Mucosa of stomach (tissue), 1 donor: Measurements from ENCODE around the gene SPRR1A.

Source experiments
- H3K27me3 ChIP-seq: one replicate; pipeline ENCODE4 v1.7.0; 2013; ENCODE audit warnings: mild to moderate bottlenecking, low read length; ENCODE audit not compliant: control insufficient read depth, insufficient read depth
- H3K36me3 ChIP-seq: one replicate; pipeline ENCODE4 v1.7.0; 2013; ENCODE audit warnings: low read length; ENCODE audit not compliant: control insufficient read depth, insufficient read depth
- H3K4me1 ChIP-seq: one replicate; pipeline ENCODE4 v1.7.0; 2013; ENCODE audit warnings: mild to moderate bottlenecking, low read length; ENCODE audit not compliant: control insufficient read depth, insufficient read depth
- H3K4me3 ChIP-seq: one replicate; pipeline ENCODE4 v1.7.0; 2013; ENCODE audit warnings: low read length
- H3K9ac ChIP-seq: one replicate; pipeline ENCODE4 v1.7.0; 2013; ENCODE audit warnings: mild to moderate bottlenecking, low read length, moderate library complexity
- H3K9me3 ChIP-seq: one replicate; pipeline ENCODE4 v1.7.0; 2013; ENCODE audit warnings: mild to moderate bottlenecking, low read length, moderate library complexity; ENCODE audit not compliant: control insufficient read depth
- donor health status: Pancreatic carcinoma.

Gene SPRR1A

DNA sequence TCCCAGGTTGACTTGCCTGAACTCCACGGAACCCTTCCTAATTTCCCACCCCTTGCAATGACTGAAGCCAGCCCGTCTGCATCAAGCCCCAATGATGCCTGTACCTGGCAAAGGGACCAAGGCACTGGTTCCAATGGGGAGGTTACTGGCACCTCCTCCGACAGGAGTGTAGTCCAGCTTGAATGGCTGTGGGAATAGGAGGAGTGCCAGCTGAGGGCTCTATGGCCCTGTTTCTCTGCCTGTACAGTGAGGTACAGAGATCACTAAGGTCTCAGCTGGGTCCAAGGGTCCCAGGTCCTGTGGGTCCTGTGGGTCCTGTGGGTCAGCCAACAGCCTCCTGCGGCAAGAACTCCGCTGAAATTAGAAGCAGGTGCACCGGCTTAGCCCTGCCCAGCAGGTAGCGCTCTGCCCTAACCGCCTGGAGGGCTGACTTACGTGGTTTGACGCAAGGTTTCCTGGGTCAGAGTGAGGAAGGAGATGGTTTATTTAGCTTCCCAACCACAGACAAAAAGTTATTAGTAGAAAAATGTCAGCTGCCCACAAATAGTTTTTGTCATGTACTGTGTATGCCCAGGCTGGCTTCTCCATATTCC, 23.3 kb upstream of the SPRR1A start:
- no peak overlapping the region for H3K4me3 ChIP-seq
- H3K9me3 ChIP-seq = no peaks in the 10 kb centered on the region
- H3K27me3 ChIP-seq = no peaks in the 10 kb centered on the region
- H3K9ac ChIP-seq = no peak overlapping the region
- H3K4me1 ChIP-seq = no peaks in the 10 kb centered on the region
- H3K36me3 ChIP-seq = no peaks in the 10 kb centered on the region

DNA sequence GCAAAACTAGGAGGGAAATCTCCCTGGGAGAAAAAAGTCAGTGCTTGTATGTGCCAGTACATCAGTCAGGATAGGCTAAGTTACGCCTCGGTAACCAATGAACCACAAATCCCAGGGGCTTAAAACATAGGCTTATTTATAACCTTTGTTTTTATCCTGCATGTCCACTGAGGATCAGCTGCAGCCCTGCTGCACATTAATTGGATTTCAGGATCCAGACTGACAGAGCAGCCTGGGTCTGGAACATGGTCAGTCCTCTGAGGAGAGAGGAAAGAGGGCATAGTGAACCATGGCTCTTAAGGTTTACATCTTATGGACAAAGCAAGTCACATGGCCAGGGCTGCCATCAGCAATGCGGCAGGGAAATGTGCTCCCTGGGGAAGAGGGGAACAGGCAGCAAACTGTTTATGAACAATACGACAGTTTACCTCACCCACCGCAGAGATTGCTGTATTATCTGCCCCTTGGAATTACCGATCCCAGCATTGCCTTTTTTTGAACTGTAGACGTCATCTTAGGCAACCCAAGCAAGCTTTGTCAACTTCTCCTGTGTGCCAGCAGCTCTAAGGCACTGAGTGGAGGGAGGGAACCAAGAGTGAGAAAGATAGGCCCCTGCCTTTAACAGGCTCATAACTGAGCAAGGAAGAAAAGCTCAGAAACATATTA, 22.5 kb upstream of the SPRR1A start:
- Histone ChIP-seq H3K36me3 (no peaks in the 10 kb centered on the region), H3K4me1 (no peaks in the 10 kb centered on the region), H3K9ac (no peak overlapping the region), H3K27me3 (no peaks in the 10 kb centered on the region), H3K9me3 (no peaks in the 10 kb centered on the region), H3K4me3 (no peak overlapping the region)

DNA sequence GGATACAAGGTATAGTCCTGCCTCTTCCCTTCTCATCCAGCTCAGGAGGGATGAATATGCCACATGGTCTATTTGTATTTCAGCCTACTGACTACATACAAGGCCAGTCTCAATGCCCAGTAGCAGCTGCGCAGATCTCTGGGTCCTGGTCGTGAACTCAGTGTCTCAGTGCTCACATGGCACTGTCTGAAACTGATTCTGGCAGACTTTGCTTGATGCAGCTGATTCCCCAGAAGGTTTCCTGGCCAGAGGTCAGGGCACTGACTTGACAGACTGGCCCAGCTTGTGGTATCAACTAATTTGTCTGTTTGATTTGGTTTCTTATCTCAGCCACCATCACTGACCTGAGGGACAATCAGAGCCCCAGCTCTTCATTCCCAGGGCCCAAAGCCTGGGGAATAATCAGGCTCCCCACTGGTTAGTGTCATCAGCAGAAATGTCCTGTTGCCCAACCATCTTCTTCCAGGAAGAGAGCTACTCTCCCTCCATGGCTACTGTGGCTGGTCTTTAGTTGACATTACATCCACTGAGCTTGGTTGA, 20.9 kb upstream of the SPRR1A start:
- no peaks in the 10 kb centered on the region for H3K27me3 ChIP-seq
- peaks cover 12% of the 10 kb centered on the region for H3K4me1 ChIP-seq
- H3K36me3 ChIP-seq = no peaks in the 10 kb centered on the region
- H3K9me3 ChIP-seq = no peaks in the 10 kb centered on the region
- H3K4me3 ChIP-seq = no peak overlapping the region
- H3K9ac ChIP-seq = no peak overlapping the region

DNA sequence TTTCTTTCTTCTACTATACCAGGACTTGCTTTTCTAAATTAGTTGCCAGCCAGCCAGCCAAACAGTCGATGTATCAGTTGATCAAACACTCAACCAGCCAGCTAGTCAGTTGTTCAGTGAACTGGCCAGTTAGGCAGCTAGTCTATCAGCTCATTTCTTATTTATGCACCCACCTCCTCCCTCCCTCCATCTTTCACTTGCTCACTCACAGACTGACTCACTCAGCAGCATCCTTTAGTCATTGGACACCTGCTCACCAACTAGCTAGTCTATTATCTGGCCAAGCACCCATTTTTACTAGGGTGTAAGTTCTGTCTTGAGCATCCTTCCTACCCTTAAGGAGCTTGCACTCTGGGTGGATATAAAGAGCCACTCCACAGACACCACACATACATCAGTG, 19.3 kb upstream of the SPRR1A start:
- Histone ChIP-seq H3K9ac (no peak overlapping the region), H3K9me3 (no peaks in the 10 kb centered on the region), H3K4me3 (no peak overlapping the region), H3K4me1 (peaks cover 12% of the 10 kb centered on the region), H3K36me3 (no peaks in the 10 kb centered on the region), H3K27me3 (no peaks in the 10 kb centered on the region)

DNA sequence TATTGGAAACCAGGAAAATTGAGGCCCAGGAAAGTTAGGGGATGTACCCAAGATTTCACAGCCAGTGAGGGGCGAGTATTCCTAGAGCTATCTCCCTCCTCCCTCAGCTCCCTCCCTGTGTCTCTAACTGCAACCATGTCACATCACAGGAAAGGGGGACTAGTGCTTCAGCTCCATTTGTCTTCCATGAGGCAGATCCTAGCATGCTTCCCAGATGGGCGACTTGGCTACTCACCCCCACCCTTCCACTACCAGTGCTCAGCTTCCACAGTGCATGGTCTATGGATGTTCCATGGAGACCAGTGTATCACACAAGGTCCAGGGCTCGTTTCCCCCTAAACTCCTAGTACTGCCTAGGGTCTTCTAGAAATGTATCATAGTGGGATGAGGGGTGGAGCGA, 18.0 kb upstream of the SPRR1A start:
- Histone ChIP-seq H3K36me3 (no peaks in the 10 kb centered on the region), H3K9me3 (no peaks in the 10 kb centered on the region), H3K4me1 (peaks cover 12% of the 10 kb centered on the region), H3K27me3 (no peaks in the 10 kb centered on the region), H3K9ac (no peak overlapping the region), H3K4me3 (no peak overlapping the region)

DNA sequence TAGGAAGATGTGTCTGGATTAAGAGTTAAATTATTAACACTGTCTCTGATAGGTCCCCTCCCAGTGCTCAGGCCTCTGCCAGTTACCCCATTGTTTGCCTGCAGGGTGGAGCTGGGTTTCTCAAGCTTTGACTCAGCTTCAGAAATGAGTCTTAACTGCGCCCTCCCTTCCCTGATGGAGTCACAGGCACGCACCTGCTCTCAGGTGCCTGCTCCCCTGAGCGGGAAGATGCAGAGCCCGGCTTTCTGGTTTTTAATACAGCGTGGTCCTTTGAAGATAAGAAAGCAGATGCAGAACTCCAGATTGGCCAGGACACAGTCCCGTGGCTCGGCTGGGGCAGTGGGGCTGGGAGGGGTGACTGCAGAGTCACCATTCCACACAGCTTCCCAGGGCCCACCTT, 16.7 kb upstream of the SPRR1A start:
- peaks cover 12% of the 10 kb centered on the region for H3K4me1 ChIP-seq

DNA sequence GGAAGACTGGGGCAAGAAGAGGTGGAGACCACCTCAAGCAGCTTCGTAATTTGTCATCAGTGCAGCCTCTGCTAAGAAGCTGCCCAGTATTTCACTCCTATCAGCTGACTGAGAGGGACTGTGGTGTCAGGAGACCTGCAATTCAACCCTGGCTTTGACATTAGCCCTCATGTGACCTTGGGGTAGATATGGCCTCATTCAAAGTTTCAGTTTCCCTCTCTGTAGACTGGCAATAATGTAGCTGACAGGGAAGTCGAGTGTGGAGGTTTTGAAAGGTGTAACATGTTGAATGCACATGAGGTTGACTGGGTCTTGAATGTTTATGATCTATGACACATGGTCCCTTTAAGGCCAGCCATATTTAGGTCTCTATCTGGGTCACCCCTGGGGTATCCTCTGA, 15.6 kb upstream of the SPRR1A start:
- no peaks in the 10 kb centered on the region for H3K27me3 ChIP-seq
- no peak overlapping the region for H3K9ac ChIP-seq
- no peaks in the 10 kb centered on the region for H3K36me3 ChIP-seq
- no peak overlapping the region for H3K4me3 ChIP-seq
- no peaks in the 10 kb centered on the region for H3K9me3 ChIP-seq
- H3K4me1 ChIP-seq = peaks cover 12% of the 10 kb centered on the region

More for the DNA sequence above, 16.7 kb upstream of the SPRR1A start:
- H3K9ac ChIP-seq = no peak overlapping the region
- no peaks in the 10 kb centered on the region for H3K36me3 ChIP-seq
- no peak overlapping the region for H3K4me3 ChIP-seq
- no peaks in the 10 kb centered on the region for H3K9me3 ChIP-seq
- H3K27me3 ChIP-seq = no peaks in the 10 kb centered on the region

DNA sequence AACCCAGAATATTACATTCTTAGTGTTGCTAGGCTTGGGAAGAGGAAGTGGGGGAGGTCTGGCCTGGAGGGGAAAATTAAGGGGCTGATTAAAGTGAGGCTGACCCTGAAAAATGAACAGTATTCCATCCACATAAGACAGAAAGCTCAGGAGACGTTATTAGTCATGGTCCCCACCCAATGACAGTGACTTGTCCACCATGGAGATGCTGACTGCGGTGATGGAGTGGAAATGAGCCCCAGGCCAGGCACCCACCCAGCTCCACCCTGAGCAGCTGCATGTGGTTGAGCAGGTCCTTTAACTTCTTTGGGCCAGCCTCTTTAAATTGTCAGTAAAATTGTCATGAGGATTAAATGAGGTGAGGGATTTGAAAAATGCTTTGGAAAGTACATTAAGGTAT, 14.8 kb upstream of the SPRR1A start:
- Histone ChIP-seq H3K9ac (no peak overlapping the region), H3K9me3 (no peaks in the 10 kb centered on the region), H3K4me3 (no peak overlapping the region), H3K27me3 (no peaks in the 10 kb centered on the region), H3K4me1 (peaks cover 12% of the 10 kb centered on the region), H3K36me3 (no peaks in the 10 kb centered on the region)

DNA sequence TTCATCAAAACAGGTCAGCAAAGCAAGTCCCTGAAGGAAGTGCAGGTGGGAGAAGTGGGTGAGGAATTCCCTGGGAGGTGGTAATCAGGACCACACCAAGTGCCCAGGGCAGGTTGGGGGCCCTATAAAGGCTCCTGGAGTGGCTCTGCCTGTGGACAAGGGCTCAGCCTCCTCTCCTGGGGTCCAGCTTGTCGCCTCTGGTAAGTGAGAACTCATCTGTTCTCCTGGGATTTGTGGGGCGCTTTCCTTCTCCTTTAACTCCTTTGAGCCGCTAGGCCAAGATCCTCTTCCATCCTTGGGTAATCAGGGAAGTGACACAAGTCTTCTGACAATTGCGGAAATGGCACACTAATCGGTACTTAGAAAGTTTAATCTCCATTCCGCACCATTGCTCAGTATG, 13.4 kb upstream of the SPRR1A start, which contains the start of gene SPRR4:
SPRR4 (plus strand) TSS at position 154 of the 400 bp plus-strand sequence. CDS start 1,243 bp downstream, outside the sequence.
- H3K9ac ChIP-seq = no peak within 1 kb of the TSS
- H3K27me3 ChIP-seq = no peaks in the 10 kb centered on the region
- no peaks in the 10 kb centered on the region for H3K36me3 ChIP-seq
- H3K9me3 ChIP-seq = no peaks in the 10 kb centered on the region
- H3K4me3 ChIP-seq = no peak within 1 kb of the TSS
- H3K4me1 ChIP-seq = peaks cover 12% of the 10 kb centered on the region

DNA sequence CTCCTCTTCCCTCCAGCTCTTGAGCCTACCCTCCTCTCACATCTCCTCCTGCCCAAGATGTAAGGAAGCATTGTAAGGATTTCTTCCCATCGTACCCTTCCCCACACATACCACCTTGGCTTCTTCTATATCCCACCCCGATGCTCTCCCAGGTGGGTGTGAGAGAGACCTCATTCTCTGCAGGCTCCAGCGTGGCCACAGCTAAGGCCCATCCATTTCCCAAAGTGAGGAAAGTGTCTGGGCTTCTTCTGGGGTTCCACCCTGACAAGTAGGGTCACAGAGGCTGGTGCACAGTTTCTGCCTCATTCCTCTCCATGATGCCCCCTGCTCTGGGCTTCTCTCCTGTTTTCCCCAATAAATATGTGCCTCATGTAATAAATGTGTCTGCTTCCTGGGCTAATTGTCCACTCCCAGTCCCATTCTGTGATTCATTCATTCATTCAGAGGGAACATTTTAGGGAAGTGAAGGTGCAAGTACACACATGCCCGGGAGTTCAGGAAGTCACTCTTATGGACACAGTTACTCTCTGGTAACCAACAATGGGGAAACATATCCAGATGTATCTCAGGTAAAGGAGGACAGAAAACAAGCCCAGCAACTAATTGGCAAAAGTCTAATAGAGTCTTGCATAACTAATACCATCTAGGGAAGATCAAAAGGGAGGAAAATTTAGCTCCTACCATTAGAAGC, 11.5 kb upstream of the SPRR1A start:
- no peaks in the 10 kb centered on the region for H3K27me3 ChIP-seq
- H3K4me3 ChIP-seq = no peak overlapping the region
- no peaks in the 10 kb centered on the region for H3K36me3 ChIP-seq
- peaks cover 6% of the 10 kb centered on the region for H3K4me1 ChIP-seq
- H3K9ac ChIP-seq = no peak overlapping the region
- H3K9me3 ChIP-seq = no peaks in the 10 kb centered on the region

DNA sequence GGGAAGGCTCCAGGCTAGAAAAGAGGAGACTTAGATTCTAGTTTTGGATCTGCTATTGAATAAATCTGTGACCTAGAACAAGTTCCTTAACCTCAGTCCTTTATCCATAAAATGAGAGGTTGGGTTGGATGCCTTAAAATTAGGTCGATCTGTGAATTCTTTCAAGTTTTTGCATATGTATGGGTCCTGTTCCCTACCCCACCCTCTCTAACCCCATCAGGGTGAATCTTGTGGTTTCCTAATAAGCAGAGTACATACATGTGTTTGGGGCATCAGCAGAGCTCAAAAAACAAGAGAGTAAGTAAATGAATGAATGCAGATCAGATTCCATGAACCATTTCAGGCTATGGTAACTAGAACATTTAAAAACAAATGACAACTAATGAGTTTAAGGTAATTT, 7.2 kb upstream of the SPRR1A start:
- no peaks in the 10 kb centered on the region for H3K4me1 ChIP-seq
- H3K9ac ChIP-seq = no peak overlapping the region
- no peaks in the 10 kb centered on the region for H3K36me3 ChIP-seq

DNA sequence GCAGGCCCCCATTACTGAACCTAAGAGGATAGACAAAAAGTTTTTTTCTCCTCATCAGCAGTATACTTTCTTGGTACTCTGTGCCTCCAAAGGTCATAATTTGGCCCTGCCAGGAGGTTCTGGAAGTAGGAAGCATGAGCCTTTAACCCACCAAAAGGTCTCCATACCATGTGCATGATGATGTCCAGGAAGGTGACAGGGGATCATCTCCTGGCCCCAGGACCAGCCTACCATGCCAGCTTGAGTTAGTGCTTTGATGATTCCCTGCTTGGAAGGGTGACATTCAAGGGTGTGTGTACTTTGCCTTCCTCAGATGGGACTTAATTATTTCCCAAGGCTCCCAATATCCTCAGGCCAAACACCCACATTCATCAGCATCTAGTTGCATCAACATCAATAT, 6.3 kb upstream of the SPRR1A start:
- H3K4me3 ChIP-seq = no peak overlapping the region
- no peaks in the 10 kb centered on the region for H3K36me3 ChIP-seq
- H3K9ac ChIP-seq = no peak overlapping the region
- H3K4me1 ChIP-seq = no peaks in the 10 kb centered on the region
- no peaks in the 10 kb centered on the region for H3K27me3 ChIP-seq
- no peaks in the 10 kb centered on the region for H3K9me3 ChIP-seq

More for the DNA sequence above, 7.2 kb upstream of the SPRR1A start:
- no peaks in the 10 kb centered on the region for H3K9me3 ChIP-seq
- no peak overlapping the region for H3K4me3 ChIP-seq
- no peaks in the 10 kb centered on the region for H3K27me3 ChIP-seq
